Measurements from ENCODE around the gene WNT1.

GRCh38 chr12:48946205-48946604 lies 31.9 kb upstream of the WNT1 start:
- TF ChIP-seq CTCF (IDR thresholded peaks at IDR 0.05; ENCODE audit: insufficient read depth, low read length), result no peak
- TF ChIP-seq POLR2AphosphoS5 (IDR thresholded peaks at IDR 0.05; ENCODE audit: low read depth), result no peak
- TF ChIP-seq REST (IDR thresholded peaks at IDR 0.05; ENCODE audit: insufficient replicate concordance, low read depth), result no peak
- no peak for TF ChIP-seq GABPA (IDR thresholded peaks at IDR 0.05; ENCODE audit: low read depth)
